Neuronal stem cell (in vitro differentiated cells): Measurements from ENCODE around the gene TBC1D21.

Source experiments
- DNase-seq: peaks from one replicate; pipeline ENCODE4 v3.0.0-alpha.2; 2013; ENCODE audit warnings: low spot score
- H2AFZ ChIP-seq: one replicate; pipeline ENCODE4 v1.6.1; 2013; ENCODE audit warnings: mild to moderate bottlenecking, low read length, inconsistent platforms
- H2AK5ac ChIP-seq: 2 replicates; pipeline ENCODE4 v1.6.1; 2013; ENCODE audit warnings: low read depth, mild to moderate bottlenecking, inconsistent platforms, low read length, moderate library complexity, mixed read lengths
- H2BK120ac ChIP-seq: 2 replicates; pipeline ENCODE4 v1.6.1; 2013; ENCODE audit warnings: low read depth, mild to moderate bottlenecking, inconsistent platforms, low read length, moderate library complexity, mixed read lengths
- H2BK12ac ChIP-seq: one replicate; pipeline ENCODE4 v1.6.1; 2013; ENCODE audit warnings: low read length, inconsistent platforms
- H2BK15ac ChIP-seq: 2 replicates; pipeline ENCODE4 v1.6.1; 2013; ENCODE audit warnings: mild to moderate bottlenecking, low read length, inconsistent platforms, mixed read lengths
- H2BK5ac ChIP-seq: one replicate; pipeline ENCODE4 v1.6.1; 2013; ENCODE audit warnings: inconsistent platforms, mild to moderate bottlenecking, low read length, moderate library complexity
- H3K14ac ChIP-seq: one replicate; pipeline ENCODE4 v1.6.1; 2013; ENCODE audit warnings: low read length, inconsistent platforms
- H3K18ac ChIP-seq: 2 replicates; pipeline ENCODE4 v1.6.1; 2013; ENCODE audit warnings: low read length, inconsistent platforms
- H3K23ac ChIP-seq: 2 replicates; pipeline ENCODE4 v1.6.1; 2013; ENCODE audit warnings: low read depth, mild to moderate bottlenecking, mixed read lengths, low read length, inconsistent platforms; ENCODE audit not compliant: poor library complexity
- H3K27ac ChIP-seq: replicated peaks from 3 replicates; pipeline ENCODE4 v1.5.1; 2013; ENCODE audit warnings: low read length, inconsistent platforms
- H3K27me3 ChIP-seq, 3 experiments: 2 replicates each; pipeline ENCODE4 v1.6.1; 2013; ENCODE audit warnings: low read length in 3 of 3, mild to moderate bottlenecking in 2 of 3, inconsistent platforms in 1 of 3, low read depth in 1 of 3, mixed read lengths in 1 of 3, moderate library complexity in 1 of 3; ENCODE audit not compliant: control insufficient read depth in 3 of 3, insufficient read depth in 3 of 3
- H3K36me3 ChIP-seq, 2 donors: replicated peaks in 1 of 2; 2 replicates each; pipeline ENCODE4 v1.6.1; 2013; ENCODE audit warnings: low read length in 2 of 2; ENCODE audit not compliant: control insufficient read depth in 2 of 2, insufficient read depth in 2 of 2
- H3K4ac ChIP-seq: 2 replicates; pipeline ENCODE4 v1.6.1; 2013; ENCODE audit warnings: inconsistent platforms, mild to moderate bottlenecking, low read length, moderate library complexity
- H3K4me1 ChIP-seq, 2 donors: 1 replicate in 1 of 2; 2 replicates in 1 of 2; pipeline ENCODE4 v1.6.1; 2013; ENCODE audit warnings: low read length in 2 of 2, low read depth in 1 of 2; ENCODE audit not compliant: control insufficient read depth in 2 of 2, insufficient read depth in 1 of 2
- H3K4me2 ChIP-seq: one replicate; pipeline ENCODE4 v1.6.1; 2013; ENCODE audit warnings: mild to moderate bottlenecking, low read length, inconsistent platforms; ENCODE audit not compliant: insufficient read depth, poor library complexity, severe bottlenecking
- H3K4me3 ChIP-seq, 2 donors: 2 replicates each; pipeline ENCODE4 v1.5.1; 2013; ENCODE audit warnings: low read length in 2 of 2, mild to moderate bottlenecking in 2 of 2, inconsistent platforms in 1 of 2, moderate library complexity in 1 of 2
- H3K79me1 ChIP-seq: one replicate; pipeline ENCODE4 v1.6.1; 2013; ENCODE audit warnings: low read depth, mild to moderate bottlenecking, inconsistent platforms, low read length, moderate library complexity
- H3K9ac ChIP-seq: one replicate; pipeline ENCODE4 v1.6.1; 2013; ENCODE audit warnings: mild to moderate bottlenecking, low read depth, low read length, inconsistent platforms; ENCODE audit not compliant: poor library complexity
- H3K9me3 ChIP-seq, 2 donors: replicated peaks in 1 of 2; 2 replicates each; pipeline versions ENCODE3 to v1.6.1; 2013; ENCODE audit warnings: low read length in 2 of 2, mild to moderate bottlenecking in 2 of 2, inconsistent platforms in 1 of 2, low read depth in 1 of 2, mixed read lengths in 1 of 2, moderate library complexity in 1 of 2; ENCODE audit not compliant: control insufficient read depth in 2 of 2, insufficient read depth in 1 of 2
- H4K8ac ChIP-seq: one replicate; pipeline ENCODE4 v1.6.1; 2013; ENCODE audit warnings: low read depth, mild to moderate bottlenecking, inconsistent platforms, low read length, moderate library complexity
- H4K91ac ChIP-seq: one replicate; pipeline ENCODE4 v1.6.1; 2013; ENCODE audit warnings: low read length, low read depth, mild to moderate bottlenecking, inconsistent platforms; ENCODE audit not compliant: poor library complexity
- WGBS, 2 donors: extraction: QIAGEN DNeasy Blood & Tissue Kit; methylation state at CpG; one replicate each; pipeline ENCODE4 v1.1.7; 2013; ENCODE audit warnings: missing lambda C conversion rate in 2 of 2, mixed read lengths in 1 of 2; ENCODE audit not compliant: insufficient read length in 2 of 2, insufficient replicate concordance in 1 of 2; ENCODE audit errors: extremely low coverage in 2 of 2; 5-methylcytosine and 5-hydroxymethylcytosine counted together

TBC1D21 gene

DNA sequence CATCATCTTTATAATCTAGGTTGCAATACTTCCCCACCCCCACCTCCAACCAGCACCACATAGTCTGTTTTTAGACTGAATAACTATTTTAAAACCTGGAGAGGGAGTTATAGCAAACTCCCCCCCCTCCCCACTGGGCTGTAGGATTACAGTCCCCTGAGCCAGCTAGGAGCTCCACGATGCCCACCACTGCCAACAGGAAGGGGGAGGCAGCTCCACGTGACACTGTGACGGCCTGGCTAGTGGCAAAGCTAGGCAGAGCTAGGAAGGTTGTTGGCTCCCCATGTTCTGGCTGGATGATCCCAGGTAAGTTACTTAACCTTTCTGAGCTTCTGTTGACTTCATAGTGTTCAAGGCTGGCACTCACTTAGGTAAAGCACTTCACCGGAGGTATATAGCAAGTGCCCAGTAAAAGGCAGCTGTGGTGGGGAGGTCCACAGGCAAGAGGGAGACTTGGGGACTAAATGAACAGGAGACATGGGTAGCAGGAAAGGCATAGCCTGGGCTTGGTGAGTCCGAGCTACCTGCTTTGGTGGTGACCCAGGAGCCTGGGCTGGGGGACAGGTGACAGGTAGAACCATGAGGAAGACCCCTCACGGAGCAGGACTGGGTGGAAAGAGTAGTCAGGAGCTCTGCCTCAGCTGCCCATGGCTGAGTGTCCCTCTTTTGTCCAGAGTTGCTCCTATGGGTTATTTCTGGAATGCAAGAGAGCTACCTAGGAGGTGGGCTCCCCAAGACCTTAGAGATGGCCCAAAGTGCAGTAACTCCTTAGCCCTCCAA, 4.0 kb upstream of the TBC1D21 start:
- Histone ChIP-seq H2BK120ac (no peak overlapping the region), H3K14ac (no peak overlapping the region), H3K36me3 (no peaks in the 10 kb centered on the region), H3K9ac (no peak overlapping the region), H3K18ac (no peak overlapping the region), H3K27me3 (peaks cover 0 to 27% (median 0%) of the 10 kb centered on the region in 3 experiments), H3K4me1 (peaks cover 0 to 2% of the 10 kb centered on the region in 2 donors), H3K4me3 (no peak overlapping the region), H3K9me3 (no peaks in the 10 kb centered on the region), H4K8ac (no peak overlapping the region), H4K91ac (no peak overlapping the region), H2BK12ac (no peak overlapping the region), H3K4ac (no peak overlapping the region), H2AK5ac (no peak overlapping the region), H2AFZ (no peak overlapping the region), H3K27ac (no peak overlapping the region), H2BK5ac (no peak overlapping the region), H3K4me2 (no peak overlapping the region), H3K79me1 (no peaks in the 10 kb centered on the region), H3K23ac (no peak overlapping the region), H2BK15ac (no peak overlapping the region)
- no peak for DNase-seq
- no CpG with 5 or more reads among the region's 6 CpGs for WGBS, 2 donors

DNA sequence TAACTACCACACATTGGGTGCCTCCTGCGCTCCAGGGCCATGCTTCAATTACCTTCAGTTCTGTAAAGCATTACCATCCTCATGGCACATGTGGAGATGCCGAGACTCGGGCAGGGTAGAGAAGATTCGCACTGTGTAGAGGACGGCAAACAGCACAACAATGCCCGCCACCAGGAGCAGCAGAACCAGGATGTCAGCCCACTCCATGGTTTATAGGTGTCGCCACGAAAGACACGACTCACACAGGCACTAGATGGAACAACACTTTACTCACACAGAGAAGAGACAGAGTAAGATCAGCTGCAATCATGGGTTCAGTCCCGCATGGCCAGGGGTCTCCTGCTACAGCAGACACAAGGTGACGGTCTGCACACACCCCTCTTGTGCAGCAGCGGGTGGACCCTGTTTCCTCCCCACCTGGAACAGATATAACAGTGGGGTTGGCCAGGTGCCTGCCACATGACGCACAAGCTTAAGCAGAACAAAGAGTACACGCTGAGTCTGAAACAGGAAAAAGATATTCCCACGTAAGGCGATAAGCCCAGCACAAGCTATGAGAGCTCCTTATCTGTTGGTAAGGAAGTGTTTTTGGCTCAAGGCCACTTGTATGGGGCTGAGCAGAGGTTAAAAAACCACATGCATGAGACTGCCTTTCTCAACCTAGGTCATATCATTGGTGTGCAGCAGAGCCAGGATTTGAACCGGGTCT, 2.5 kb upstream of the TBC1D21 start:
- no peaks in the 10 kb centered on the region for H3K36me3 ChIP-seq
- H3K18ac ChIP-seq: no peak overlapping the region
- no peak overlapping the region for H4K8ac ChIP-seq
- no peak overlapping the region for H3K9ac ChIP-seq
- no peak overlapping the region for H2BK120ac ChIP-seq
- H3K79me1 ChIP-seq: no peaks in the 10 kb centered on the region
- H3K14ac ChIP-seq: no peak overlapping the region
- no peak overlapping the region for H2BK12ac ChIP-seq
- H3K27ac ChIP-seq: no peak overlapping the region
- H3K4me1 ChIP-seq: peaks cover 0 to 2% of the 10 kb centered on the region in 2 donors
- no peaks in the 10 kb centered on the region for H3K9me3 ChIP-seq
- peaks cover 0 to 27% (median 0%) of the 10 kb centered on the region in 3 experiments for H3K27me3 ChIP-seq
- no CpG with 5 or more reads among the region's 17 CpGs for WGBS, 2 donors
- no peak overlapping the region for H3K4me2 ChIP-seq
- no peak for DNase-seq
- H3K4me3 ChIP-seq: no peak overlapping the region
- no peak overlapping the region for H2AK5ac ChIP-seq
- no peak overlapping the region for H3K23ac ChIP-seq
- peak overlapping the region; percentile 41 for H3K4ac ChIP-seq
- no peak overlapping the region for H2BK5ac ChIP-seq
- H2BK15ac ChIP-seq: no peak overlapping the region
- no peak overlapping the region for H2AFZ ChIP-seq
- H4K91ac ChIP-seq: no peak overlapping the region

DNA sequence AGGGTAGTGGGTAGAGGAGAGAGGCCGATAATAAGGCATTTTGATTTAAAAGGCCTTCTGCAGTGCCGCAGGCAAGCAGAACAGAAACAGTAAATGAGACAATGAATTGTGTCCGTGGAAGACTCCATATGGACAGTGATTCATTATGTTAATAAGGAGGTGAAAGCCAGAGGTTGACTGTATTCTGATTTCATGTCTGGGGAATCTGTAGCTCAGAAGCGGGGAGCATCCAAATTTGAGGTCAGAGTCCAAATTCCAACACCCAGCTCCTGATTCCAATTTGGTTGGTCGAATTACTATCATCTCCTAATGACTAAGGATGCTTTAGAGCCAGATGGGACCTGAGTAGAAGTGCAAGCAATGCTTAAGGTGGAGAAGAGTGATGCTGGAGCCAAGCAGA, 1.0 kb upstream of the TBC1D21 start:
- WGBS, 2 donors: no CpG with 5 or more reads among the region's 5 CpGs

DNA sequence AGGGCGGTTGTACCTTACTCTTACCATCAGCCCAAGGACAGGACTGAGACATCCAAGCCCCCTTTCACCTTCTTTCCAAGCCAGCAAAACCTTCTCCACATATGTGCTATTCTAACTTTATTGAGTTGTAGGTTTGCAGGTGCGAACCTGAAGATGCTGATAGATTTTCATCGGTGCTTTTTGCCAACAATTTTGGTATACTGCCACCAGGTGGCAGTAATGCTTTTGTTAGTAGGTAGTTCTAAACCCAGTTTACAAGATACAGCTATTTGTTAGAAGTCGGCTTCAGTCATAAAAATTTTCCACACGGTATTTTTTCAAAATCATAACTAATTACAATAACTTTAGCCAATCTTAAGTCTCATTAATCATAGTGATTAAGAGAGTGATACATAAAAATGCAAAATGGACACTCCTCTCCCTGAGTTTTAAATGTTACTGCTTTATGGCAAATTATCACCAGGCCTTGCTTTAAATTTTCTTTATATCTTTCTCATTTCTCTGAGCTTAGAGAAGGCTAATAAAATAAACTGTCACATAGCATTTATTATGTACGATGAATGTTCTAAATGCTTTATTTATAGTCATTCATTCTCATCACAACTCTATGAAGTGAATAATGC, 636 bp downstream of the TBC1D21 start:
- no peaks in the 10 kb centered on the region for H3K79me1 ChIP-seq
- H2BK120ac ChIP-seq: no peak overlapping the region
- H3K4me1 ChIP-seq: no peaks in the 10 kb centered on the region
- H3K14ac ChIP-seq: no peak overlapping the region
- no peak overlapping the region for H3K23ac ChIP-seq
- no peak overlapping the region for H3K27ac ChIP-seq
- H3K4me3 ChIP-seq: no peak overlapping the region
- H3K9ac ChIP-seq: peak overlapping the region; percentile 65
- no peak overlapping the region for H2AFZ ChIP-seq
- no peak overlapping the region for H2AK5ac ChIP-seq
- no peaks in the 10 kb centered on the region for H3K9me3 ChIP-seq
- no peak overlapping the region for H3K4ac ChIP-seq
- no peak overlapping the region for H4K8ac ChIP-seq
- no peak overlapping the region for H2BK15ac ChIP-seq
- no CpG with 5 or more reads among the region's 6 CpGs for WGBS, 2 donors
- no peaks in the 10 kb centered on the region for H3K36me3 ChIP-seq
- H3K4me2 ChIP-seq: no peak overlapping the region
- no peak overlapping the region for H2BK12ac ChIP-seq
- H3K18ac ChIP-seq: no peak overlapping the region
- H3K27me3 ChIP-seq: peaks cover 0 to 18% (median 0%) of the 10 kb centered on the region in 3 experiments
- no peak overlapping the region for H2BK5ac ChIP-seq
- peak; percentile 41 for DNase-seq
- no peak overlapping the region for H4K91ac ChIP-seq

More for the DNA sequence above, 1.0 kb upstream of the TBC1D21 start:
- no peak overlapping the region for H2BK12ac ChIP-seq
- no peak overlapping the region for H3K18ac ChIP-seq
- no peak overlapping the region for H3K4me3 ChIP-seq
- no peak overlapping the region for H3K14ac ChIP-seq
- H4K8ac ChIP-seq: no peak overlapping the region
- no peak overlapping the region for H2AFZ ChIP-seq
- H3K4me1 ChIP-seq: no peaks in the 10 kb centered on the region
- H3K9me3 ChIP-seq: no peaks in the 10 kb centered on the region
- no peak overlapping the region for H3K27ac ChIP-seq
- no peak overlapping the region for H3K4ac ChIP-seq
- H2AK5ac ChIP-seq: no peak overlapping the region
- H3K4me2 ChIP-seq: no peak overlapping the region
- no peak overlapping the region for H4K91ac ChIP-seq
- no peak for DNase-seq
- H3K27me3 ChIP-seq: peaks cover 0 to 27% (median 0%) of the 10 kb centered on the region in 3 experiments
- no peak overlapping the region for H2BK5ac ChIP-seq
- no peak overlapping the region for H2BK120ac ChIP-seq
- no peaks in the 10 kb centered on the region for H3K79me1 ChIP-seq
- H3K23ac ChIP-seq: no peak overlapping the region
- no peak overlapping the region for H2BK15ac ChIP-seq
- H3K36me3 ChIP-seq: no peaks in the 10 kb centered on the region
- no peak overlapping the region for H3K9ac ChIP-seq
